H54 (cell line): ENCODE data around the gene TFR2.

ENCODE experiments used
- DNase-seq: peaks from one replicate; pipeline ENCODE4 v3.0.0; 2011; ENCODE audit warnings: low spot score, mixed read lengths; ENCODE audit not compliant: insufficient read length
- FAIRE-seq: peaks from 3 replicates; lab custom pipeline; 2011; peaks lifted over from hg19 to GRCh38; lab: Jason Lieb, UNC
- POLR2A ChIP-seq: IDR thresholded peaks from 2 replicates; pipeline ENCODE4 v1.6.1; 2011; ENCODE audit warnings: low read depth, mild to moderate bottlenecking, low read length

Gene TFR2

DNA sequence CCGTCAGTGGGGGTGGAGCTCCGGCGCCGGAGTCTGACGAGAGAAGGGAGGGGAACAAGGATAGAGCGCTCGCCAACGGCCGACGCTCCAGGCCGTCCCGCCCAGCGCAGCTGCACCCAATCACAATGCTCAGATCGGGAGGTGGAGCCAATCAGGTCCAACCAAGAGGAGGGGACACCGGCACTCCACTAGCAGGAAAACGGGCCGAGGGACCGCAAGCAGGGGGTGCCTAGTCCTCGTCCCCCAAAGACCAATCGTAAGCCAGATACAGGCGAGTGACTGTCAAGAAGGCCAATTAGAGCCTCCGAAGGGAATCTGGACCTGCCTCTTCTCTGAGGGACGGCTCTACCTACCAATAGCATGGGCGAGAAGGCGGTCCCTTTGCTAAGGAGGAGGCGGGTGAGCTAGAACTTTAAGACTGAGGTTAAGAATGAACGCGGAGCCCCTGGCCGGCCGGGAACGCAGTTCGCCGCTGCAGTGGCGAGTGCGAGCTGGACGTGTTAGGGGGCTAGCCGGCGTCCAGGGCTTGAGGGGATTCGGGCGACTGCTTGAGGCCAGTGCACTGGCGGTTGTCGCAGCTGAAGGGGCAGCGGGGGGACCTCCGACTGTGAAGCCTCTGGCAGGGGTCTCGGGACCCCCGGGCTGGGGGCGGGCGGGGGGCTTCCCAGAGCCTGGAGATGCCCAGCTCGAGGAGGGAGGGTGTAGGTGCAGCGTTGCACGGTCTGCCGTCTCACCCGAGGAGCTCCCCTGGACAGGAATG is 54.9 kb downstream of the TFR2 start, which contains the start of gene FBXO24:
FBXO24 (plus strand) TSS at position 63 of the 760 bp plus-strand sequence; CDS start at position 361, 298 bp downstream.
- FAIRE-seq = peak; percentile 89
- DNase-seq = peak; percentile 100
- TF ChIP-seq POLR2A = peak; percentile 84

DNA sequence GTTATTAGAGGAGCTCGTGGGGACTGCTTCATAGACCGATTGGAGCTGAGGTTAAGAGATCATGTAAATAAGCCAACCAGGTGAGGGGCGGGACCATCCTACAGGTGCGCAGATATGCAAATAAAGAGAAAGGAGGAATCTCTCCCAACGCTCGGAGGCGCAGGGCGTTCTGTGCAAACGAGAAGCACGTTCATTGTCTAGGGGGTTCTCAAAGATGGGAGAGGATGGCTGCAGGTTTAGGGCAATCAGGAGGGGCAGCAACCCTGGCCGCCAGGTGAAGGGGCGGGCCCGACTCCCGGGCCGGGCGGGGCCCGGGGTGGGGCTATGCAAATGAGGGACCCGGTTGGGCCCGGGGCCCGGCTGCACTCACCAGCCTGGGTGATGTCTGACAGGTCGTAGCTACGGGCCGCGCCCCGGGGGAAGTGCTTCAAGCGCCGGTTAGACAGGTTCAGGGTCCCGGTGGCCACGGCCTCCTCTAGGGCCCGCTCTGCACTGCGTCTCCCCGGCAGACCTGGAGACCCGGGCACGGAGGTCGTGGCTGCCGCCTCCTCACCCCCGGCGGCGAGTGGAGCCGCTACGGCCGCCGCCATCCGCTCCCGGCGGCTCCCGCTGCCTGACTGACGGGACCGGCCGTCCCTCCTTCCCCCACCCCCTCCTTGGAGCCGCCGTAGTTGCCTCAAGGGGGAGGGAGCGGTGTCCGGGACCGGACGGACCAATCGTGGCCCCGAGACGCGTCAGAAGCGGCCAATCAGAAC is 55.7 kb downstream of the TFR2 start, which contains the start of gene LRCH4:
LRCH4 (minus strand) TSS at position 619 of the 755 bp plus-strand sequence; CDS start at position 590, 29 bp downstream.
- DNase-seq (no peak), FAIRE-seq (no peak)
- peak; percentile 99 for TF ChIP-seq POLR2A

DNA sequence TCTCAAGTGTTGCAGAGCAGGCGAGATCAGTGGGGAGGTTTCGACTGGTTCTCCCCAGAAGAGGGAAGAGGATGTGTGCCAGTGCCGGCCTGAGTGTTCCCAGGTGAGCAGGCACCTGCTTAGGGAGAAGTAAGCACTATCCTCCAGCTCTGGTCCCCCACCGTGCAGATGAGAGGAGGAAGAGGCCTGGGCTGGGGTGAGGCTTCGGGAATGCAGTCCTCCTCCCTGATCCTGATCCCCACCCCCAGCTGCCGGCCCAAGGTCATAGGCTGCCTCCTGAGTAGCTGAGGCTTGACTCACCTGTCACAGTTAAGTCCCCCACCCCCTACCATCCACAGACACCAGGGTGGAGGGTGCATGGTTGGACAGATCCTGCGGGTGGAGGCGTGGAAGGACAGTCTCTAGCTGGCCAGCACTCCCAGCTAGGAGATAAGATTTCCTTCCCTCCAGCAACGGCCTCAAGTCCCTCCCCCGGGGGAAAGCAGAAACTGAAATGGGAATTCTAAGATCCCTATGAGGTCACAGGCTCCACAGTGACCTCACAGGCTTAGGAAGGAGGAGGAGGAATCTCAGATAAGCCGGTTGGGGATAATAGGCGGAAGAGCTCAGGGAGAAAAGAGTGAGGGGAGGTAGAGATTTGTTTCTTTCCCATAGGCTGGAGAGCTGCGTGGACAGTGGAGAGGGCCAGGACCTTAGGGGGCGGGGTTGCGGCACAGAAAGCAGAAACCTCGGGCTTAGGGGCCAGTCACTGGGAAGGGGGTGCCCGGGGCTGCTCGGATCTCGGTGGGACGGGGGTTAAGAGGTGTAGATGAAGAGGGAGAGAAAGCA is 56.5 kb downstream of the TFR2 start:
- DNase-seq = no peak
- FAIRE-seq = no peak

DNA sequence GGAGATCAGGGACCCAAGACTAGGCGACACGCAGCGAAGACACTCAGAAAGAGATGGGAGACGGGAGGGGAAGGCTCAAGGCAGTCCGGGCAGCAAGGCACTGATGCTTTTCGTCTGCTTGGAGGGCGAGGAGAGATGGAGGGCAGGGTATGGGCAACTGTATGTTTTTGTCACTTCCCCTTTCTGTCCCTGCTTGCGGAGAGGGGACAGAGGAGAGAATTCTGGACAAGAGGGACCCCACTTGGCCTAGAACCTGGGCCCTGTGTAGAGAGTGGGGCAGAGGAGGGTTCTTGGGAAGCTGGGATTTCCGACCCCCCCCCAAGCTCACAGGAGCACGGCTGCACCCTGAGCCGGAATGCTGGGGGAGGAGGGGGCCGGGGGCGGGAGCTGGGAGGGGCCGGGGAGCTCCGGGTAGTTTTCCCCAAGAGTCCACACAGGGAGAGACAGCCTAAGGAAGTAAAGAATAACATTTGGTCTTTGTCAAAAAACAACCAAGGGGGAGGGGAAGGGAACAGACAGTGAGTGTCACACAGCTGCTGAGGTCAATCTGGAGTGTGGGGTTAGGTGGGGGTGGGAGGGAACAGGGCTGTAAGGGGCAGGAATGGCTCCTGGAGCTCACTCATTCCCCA is 57.2 kb downstream of the TFR2 start:
- DNase-seq (no peak), FAIRE-seq (no peak)
- TF ChIP-seq POLR2A = no peak

More for the DNA sequence above, 56.5 kb downstream of the TFR2 start:
- no peak for TF ChIP-seq POLR2A

DNA sequence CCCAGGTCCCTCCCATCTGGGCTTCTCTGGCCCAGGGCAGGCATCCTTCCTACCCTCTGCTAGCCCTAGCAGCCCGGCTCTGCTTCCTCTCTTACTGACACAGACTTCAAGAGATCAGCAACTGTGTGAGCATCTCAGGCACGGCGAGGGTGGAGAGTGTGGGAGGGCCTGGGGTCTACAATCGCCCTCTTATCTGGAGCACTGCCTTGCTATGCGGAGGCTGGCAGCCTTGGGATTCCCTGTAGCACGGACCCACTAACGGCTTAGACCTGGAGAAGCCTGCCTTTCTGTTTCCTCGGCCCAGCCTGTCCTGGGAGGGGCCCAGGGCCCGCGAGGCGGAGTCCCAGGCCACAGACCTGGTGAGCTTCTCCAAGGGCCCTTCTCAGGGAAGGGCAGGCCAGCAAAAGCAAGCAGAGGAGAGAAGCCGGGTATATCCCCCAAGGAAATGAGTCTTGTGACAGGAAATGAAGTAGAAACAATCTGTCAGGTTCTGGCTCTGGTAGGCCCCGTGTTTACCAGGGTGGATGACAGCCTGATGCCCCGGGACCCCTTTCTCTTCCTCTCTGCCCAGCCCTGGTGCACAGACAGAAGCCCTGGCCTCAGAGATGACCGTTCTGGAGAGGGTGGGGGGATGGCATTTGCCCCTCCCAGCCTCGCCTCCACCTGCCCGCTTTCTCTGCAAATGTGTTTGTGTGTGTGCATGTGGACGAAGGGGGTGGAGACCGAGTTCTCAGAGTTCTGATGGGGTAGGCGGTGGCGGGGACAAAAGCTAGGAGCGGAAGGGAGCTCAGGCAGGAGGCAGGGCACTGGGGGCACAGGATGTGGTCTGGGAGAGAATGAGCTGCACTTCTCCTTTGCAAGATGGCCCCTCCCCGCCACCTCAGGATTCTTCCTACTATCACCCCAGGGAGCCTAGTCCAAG is 58.0 kb downstream of the TFR2 start:
- DNase-seq (no peak), FAIRE-seq (no peak)
- TF ChIP-seq POLR2A = no peak

DNA sequence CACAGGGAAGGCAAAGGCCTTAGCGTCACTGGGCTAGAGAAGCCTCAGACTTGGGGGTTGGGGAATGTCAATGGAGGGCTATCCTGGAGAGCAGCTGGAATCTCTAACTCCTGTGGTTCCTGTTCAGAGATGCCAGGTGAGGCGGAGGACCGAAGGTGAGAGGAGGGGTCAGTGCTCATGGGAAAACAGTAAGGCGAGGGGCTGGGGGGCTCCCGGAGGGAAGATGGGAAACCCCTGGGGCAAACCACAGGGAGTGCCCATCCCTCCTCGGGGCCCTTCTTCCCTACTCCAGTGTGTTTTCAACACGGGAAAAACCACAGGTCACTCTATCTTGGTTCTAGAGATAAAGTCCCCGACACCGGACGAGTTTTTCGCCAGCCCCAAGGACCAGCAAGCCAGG is 58.7 kb downstream of the TFR2 start:
- TF ChIP-seq POLR2A = no peak
- no peak for FAIRE-seq
- no peak for DNase-seq

DNA sequence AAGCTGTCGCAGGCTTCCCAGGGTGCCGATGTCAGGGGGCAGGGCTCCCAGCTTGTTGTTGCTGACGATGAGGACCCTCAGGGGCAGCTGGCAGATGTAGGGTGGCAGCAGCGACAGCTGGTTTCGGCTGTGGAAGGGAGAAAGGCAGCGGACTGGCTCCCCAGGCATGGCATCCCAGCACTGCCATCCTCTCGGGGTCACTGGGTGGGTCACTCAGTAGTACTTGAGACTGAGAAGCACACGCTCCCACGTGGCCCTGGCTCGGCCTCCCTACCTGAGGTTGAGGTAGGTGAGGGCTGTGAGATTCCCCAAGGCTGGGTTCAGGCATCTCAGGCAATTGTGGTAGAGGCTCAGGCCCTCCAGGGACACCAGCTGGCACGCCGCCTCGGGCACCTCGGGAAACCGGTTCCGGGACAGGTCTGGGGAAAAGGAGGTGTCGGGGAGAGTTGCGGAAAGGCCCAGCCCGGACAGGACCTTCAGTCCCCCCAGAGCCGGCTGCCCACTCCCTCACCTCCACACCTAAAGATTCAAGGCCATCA is 59.2 kb downstream of the TFR2 start:
- no peak for FAIRE-seq
- TF ChIP-seq POLR2A = no peak
- no peak for DNase-seq

DNA sequence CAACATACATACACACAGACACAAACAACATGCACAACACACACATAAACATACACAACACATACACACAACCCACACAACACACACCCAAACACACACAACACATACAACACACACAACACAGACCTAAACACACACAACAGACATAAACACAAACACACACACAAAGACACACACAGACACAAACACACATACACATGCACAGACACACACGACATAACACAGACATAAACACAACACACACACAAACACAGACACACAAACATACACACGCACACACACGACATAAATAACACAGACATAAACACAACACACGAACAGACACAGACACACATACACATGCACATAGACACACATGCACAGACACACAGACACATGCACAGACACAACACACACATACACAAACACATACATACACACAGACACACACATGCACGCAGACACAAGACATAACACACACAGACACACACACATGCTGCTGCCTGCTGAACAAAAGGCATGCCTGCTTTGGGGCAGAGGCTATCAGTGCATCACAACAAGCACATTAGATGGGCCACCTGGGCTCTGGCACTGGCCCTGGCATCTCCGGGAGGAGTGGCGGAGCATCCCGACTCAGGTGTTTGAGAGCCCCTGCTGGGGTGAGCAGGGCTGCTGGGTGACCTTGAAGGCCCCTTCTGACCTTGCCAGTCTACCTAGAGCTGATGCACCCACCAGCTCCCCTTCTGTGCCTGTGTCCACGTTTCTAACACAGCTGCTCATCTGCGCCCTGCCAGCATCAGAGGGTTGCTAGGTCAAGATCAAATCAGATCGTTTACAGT is 60.7 kb downstream of the TFR2 start:
- no peak for DNase-seq
- no peak for TF ChIP-seq POLR2A
- FAIRE-seq = no peak

DNA sequence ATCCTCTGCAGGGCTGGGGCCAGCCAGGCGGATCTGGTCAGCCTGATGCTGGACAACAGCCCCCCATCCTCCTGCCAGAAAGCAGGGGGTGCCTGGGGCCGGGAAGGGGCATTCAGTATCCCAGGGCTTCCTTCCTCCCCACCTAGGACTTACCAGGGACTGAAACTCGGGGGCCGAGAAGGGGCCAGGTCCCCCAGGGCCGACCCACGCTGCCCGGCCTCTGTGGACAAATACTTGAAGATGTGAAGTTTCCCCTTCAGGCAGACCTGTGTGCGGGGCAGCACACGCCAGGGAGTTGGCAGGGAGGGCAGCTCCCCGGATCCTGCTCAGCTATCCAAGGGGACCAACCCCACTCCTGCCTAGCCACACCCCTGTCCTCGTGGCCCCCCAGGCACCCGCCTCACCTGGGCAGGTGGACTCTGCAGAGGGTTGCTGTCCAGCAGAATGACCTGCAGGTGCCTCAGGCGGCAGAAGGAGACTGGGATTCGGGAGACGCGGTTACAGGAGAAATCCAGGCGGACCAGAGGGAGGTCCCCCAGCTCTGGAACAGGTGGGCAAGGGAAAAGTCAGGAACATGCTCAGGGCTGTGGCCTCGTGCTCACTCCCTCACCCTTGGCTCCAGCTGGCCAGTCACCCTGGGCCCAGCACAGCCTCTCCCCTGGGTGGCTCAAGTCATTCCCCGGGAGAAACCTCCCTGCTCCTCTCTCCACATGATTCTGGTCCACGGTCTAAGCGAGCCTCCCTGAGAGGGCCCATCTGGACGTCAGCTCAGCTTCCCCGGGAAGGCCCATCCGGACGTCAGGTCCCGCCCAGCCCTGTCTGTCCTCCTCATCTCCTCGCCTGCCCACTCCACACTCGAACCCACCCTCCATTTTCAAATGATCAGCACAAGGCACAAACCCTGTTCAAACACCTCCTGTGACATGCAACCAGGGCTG is 62.8 kb downstream of the TFR2 start:
- no peak for TF ChIP-seq POLR2A
- FAIRE-seq = no peak
- DNase-seq = no peak

DNA sequence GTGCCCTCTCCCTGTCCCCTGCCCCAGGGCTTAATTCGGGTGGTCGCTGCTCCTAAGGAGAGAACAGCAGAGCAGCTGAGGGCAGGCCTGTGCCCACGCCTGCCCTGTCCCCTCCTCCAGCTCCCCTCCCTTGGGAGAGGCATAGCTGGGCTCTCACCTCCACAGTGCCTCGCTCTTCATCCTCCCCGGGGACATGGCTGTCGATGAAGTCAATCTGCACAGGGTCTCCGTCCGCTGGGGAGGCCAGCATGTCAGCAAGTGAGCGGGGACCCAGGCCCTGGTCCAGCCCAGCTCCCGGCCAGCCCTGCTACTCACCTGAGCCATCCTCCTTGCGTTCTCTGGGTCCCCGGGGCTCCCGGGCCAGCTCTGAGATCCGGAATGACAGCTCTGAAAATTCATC is 63.8 kb downstream of the TFR2 start:
- no peak for TF ChIP-seq POLR2A
- no peak for DNase-seq
- no peak for FAIRE-seq
